Colonic mucosa (tissue), 4 donors: ENCODE data around the gene GIT2. TPM values are rescaled to one million over a fixed set of nuclear protein-coding genes. Genes with fewer than 3 reads are reported as not detected.

ENCODE experiments used
- DNase-seq: peaks from one replicate; pipeline ENCODE4 v3.0.0-alpha.2; 2020
- H3K27ac ChIP-seq: fragments of 200-600 bp; one replicate; pipeline ENCODE4 v1.8.0; 2021
- H3K27me3 ChIP-seq: fragments of 200-600 bp; one replicate; pipeline ENCODE4 v1.8.0; 2021
- H3K36me3 ChIP-seq: fragments of 200-600 bp; one replicate; pipeline ENCODE4 v1.8.0; 2021
- H3K4me1 ChIP-seq: fragments of 200-600 bp; one replicate; pipeline ENCODE4 v1.8.0; 2021; ENCODE audit warnings: mild to moderate bottlenecking
- H3K4me3 ChIP-seq: fragments of 200-600 bp; one replicate; pipeline ENCODE4 v1.8.0; 2021
- H3K9ac ChIP-seq, 2 donors: one replicate each; pipeline ENCODE4 v1.7.0; 2013; ENCODE audit warnings: control low read depth in 2 of 2, low read depth in 2 of 2, low read length in 2 of 2
- H3K9me3 ChIP-seq: fragments of 200-600 bp; one replicate; pipeline ENCODE4 v1.8.0; 2021
- intact Hi-C: fragments of 100-400 bp; cut with DNase I; formaldehyde crosslinking; loops from one replicate; pipeline ENCODE4 v1.14.1; 2022
- total RNA-seq, 2 donors: library from RNA; stranded (reverse); fragmentation: NEBNext Ultra II Directional in 1 of 2; extraction: Animal tissue kit (Norgen Biotek cat#: 25700) in 1 of 2; gene quantifications; one replicate each; pipeline ENCODE4 v1.2.1, GENCODE V29; 2021
- TF ChIP-seq, protein P1 (sequence below): fragments of 200-600 bp; IDR thresholded peaks from one replicate; pipeline ENCODE4 v1.8.0; 2022; ENCODE audit warnings: antibody characterized with exemption, mild to moderate bottlenecking
- donor health status: healthy.
- donor health status: DM: no; HTN: no; CAD: no.
- donor health status: DM: no; HTN: no; CAD: no.

Gene GIT2, protein sequence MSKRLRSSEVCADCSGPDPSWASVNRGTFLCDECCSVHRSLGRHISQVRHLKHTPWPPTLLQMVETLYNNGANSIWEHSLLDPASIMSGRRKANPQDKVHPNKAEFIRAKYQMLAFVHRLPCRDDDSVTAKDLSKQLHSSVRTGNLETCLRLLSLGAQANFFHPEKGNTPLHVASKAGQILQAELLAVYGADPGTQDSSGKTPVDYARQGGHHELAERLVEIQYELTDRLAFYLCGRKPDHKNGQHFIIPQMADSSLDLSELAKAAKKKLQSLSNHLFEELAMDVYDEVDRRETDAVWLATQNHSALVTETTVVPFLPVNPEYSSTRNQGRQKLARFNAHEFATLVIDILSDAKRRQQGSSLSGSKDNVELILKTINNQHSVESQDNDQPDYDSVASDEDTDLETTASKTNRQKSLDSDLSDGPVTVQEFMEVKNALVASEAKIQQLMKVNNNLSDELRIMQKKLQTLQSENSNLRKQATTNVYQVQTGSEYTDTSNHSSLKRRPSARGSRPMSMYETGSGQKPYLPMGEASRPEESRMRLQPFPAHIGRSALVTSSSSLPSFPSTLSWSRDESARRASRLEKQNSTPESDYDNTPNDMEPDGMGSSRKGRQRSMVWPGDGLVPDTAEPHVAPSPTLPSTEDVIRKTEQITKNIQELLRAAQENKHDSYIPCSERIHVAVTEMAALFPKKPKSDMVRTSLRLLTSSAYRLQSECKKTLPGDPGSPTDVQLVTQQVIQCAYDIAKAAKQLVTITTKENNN
- total RNA-seq: 10 to 100 TPM; 23.3 to 26.8 TPM

DNA sequence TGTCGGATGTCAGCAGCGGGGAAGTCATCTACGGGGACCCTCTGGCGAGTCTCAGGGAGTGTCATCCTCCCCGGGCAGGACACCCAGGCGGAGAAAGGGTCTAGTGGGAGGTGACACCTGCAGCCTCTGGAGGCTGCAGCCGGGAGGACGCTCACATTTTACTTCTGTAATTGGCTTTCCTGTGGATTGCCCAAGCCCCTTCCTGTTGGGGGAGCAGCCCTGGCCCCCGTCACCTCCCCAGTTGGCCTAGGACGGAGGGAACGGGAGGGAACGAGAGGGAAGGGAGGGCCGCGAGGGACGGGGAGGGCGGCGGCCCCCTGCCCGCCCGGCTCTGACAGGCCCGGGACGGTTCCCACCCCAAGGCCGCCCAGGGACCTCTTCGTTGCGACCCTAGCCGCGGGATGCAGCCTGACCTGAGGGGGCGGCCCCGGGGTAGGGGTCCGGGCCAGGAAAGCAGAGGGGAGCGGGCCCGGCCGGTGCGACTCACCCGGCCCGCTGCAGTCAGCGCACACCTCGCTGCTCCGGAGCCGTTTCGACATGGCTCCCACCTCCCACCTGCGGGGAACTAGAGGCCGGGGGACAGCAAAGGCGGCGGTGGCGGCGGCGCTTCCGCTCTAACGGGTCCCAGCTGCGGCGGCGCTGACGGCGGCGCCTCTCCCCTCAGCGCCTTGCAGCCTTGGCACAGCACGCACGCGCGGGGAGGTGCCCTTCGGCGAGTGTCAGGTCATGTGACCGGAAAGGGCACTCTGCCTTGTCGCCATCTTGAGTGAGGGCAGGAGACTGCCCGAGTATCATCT, at the start of gene GIT2:
GIT2 (minus strand) TSS at position 683 of the 797 bp plus-strand sequence; CDS start at position 539, 144 bp downstream.
- TF ChIP-seq, protein P1, sequence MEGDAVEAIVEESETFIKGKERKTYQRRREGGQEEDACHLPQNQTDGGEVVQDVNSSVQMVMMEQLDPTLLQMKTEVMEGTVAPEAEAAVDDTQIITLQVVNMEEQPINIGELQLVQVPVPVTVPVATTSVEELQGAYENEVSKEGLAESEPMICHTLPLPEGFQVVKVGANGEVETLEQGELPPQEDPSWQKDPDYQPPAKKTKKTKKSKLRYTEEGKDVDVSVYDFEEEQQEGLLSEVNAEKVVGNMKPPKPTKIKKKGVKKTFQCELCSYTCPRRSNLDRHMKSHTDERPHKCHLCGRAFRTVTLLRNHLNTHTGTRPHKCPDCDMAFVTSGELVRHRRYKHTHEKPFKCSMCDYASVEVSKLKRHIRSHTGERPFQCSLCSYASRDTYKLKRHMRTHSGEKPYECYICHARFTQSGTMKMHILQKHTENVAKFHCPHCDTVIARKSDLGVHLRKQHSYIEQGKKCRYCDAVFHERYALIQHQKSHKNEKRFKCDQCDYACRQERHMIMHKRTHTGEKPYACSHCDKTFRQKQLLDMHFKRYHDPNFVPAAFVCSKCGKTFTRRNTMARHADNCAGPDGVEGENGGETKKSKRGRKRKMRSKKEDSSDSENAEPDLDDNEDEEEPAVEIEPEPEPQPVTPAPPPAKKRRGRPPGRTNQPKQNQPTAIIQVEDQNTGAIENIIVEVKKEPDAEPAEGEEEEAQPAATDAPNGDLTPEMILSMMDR: no peak
- peak; percentile 94 for DNase-seq
- Histone ChIP-seq H3K4me1 (no peaks in the 10 kb centered on the region), H3K9ac (peak within 1 kb of the TSS; percentile 83 to 97), H3K27me3 (no peaks in the 10 kb centered on the region), H3K9me3 (no peaks in the 10 kb centered on the region), H3K36me3 (no peaks in the 10 kb centered on the region), H3K27ac (peak within 1 kb of the TSS; percentile 72), H3K4me3 (peak within 1 kb of the TSS; percentile 90)
- intact Hi-C loops: loop anchor here (10.0 kb wide), 1 partner anchor 61 kb away; no protein-coding TSS in a partner anchor

DNA sequence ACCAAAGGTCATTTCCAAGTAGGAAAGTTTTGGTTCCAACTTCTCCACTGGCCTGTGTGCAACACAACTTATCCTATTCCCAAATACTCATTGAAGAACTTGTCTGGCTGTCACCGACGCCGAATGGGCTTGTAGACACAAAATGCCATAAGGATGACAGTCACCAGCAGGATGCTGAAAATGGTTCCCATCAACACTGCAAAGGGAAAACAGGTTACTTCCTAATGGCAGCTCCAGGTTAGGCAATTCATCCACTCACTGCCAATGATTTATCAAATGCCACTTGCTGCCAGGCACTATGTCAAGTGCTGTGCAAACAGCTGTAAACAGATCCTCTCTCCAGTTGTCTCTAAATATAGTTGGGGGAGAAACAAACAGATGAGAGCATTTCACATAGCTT, 46.1 kb upstream of the GIT2 start:
- Histone ChIP-seq H3K4me3 (no peak overlapping the region), H3K36me3 (peaks cover 4% of the 10 kb centered on the region), H3K27me3 (no peaks in the 10 kb centered on the region), H3K27ac (no peak overlapping the region), H3K9ac (peak overlapping the region in 1 of 2 donors; percentile 12), H3K9me3 (no peaks in the 10 kb centered on the region), H3K4me1 (peaks cover 12% of the 10 kb centered on the region)
- TF ChIP-seq, protein P1: no peak
- intact Hi-C loops: no loop called here
- DNase-seq: no peak

DNA sequence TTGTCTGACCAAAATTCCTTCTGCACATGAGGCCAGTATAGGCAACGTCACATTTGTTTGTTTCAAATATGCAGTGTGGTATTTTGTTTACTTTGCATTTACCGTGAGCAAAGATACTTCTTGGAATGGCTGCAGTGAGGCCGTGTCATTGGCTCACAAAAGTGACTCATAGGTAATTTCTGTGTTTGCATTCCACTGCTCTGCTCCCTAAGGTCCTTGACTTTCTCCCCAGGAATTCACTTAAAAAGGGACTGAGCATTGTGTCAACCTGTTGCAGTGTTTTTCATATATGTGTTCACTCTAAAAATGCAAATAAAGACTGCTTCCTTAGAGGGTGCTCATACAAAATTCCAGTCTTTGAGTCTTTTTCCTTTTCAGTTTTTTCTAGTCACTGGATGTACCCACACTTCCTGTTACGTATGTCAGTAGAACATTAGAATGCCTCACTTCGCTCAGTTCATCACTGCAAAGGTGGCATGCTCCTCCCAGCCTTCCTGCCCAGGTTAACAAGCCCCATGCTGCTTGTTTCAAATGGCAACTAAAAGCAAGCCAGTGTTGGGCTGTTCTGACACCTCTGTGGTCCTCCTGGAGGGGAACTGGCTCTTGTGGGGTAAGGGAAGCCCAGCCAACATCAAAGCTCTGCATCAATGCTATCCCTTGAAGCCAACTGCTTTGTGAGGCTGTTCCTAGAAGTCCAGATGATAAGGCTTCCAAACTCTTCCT, 43.1 kb upstream of the GIT2 start:
- Histone ChIP-seq H3K27me3 (no peaks in the 10 kb centered on the region), H3K9me3 (no peaks in the 10 kb centered on the region), H3K4me3 (no peak overlapping the region), H3K4me1 (peaks cover 12% of the 10 kb centered on the region), H3K27ac (peak overlapping the region; percentile 76), H3K9ac (peak overlapping the region in 1 of 2 donors; percentile 38), H3K36me3 (peaks cover 20% of the 10 kb centered on the region)
- TF ChIP-seq, protein P1: no peak
- peak; percentile 59 for DNase-seq
- intact Hi-C loops: no loop called here

DNA sequence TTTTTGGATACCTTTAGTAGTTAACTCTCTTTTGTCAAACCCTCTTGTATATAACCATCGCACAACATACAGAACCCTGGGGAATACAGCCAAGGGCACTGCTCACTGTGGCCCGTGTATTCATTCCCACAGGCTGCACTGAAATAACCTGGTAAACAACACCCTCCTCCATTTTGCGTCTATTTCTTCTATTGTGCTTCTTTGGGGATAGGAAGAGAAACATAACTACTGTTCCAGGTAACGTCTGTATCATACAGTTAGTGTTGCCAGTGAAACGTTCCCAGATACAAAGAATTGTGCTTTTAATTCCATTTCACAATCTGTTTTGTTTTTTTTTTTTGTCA, 42.5 kb upstream of the GIT2 start:
- H3K36me3 ChIP-seq: peaks cover 20% of the 10 kb centered on the region
- DNase-seq: no peak
- peaks cover 12% of the 10 kb centered on the region for H3K4me1 ChIP-seq
- TF ChIP-seq, protein P1: no peak
- H3K4me3 ChIP-seq: no peak overlapping the region
- peak overlapping the region in 1 of 2 donors; percentile 16 for H3K9ac ChIP-seq
- H3K27ac ChIP-seq: peak overlapping the region; percentile 76
- no peaks in the 10 kb centered on the region for H3K9me3 ChIP-seq
- H3K27me3 ChIP-seq: no peaks in the 10 kb centered on the region
- intact Hi-C loops: no loop called here

DNA sequence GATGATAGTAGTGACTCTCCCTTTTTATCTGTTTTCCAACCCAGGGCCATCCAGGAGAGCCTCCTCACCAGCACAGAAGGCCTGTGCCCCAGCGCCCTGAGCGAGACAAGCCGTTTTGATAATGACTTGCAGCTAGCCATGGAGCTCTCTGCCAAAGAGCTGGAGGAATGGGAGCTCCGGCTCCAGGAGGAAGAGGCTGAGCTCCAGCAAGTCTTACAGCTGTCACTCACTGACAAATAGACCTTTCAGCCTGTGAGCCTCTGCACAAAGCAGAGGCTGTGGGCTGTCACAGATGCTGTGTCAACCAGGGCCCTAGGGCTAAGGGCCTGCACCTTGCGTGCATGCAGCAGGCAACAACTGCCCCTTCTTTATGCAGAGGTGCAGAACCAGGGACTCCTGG, 41.1 kb upstream of the GIT2 start:
- Histone ChIP-seq H3K27me3 (no peaks in the 10 kb centered on the region), H3K36me3 (peaks cover 20% of the 10 kb centered on the region), H3K4me1 (peaks cover 12% of the 10 kb centered on the region), H3K27ac (no peak overlapping the region), H3K9me3 (no peaks in the 10 kb centered on the region), H3K9ac (no peak overlapping the region), H3K4me3 (no peak overlapping the region)
- intact Hi-C loops: no loop called here
- no peak for DNase-seq
- TF ChIP-seq, protein P1: no peak
